GM18870 (cell line): ENCODE measurements around the gene SCAI.
"Not testable (repeated sequence)": the region's sequence is repeated elsewhere in the genome, so short reads cannot be mapped to it uniquely, and the experiment has no call there.

Experiments
- ATAC-seq: cut with Tn5 transposase; IDR thresholded peaks from one replicate; pipeline ENCODE4 v1.9.1; 2021; ENCODE audit warnings: moderate library complexity; ENCODE audit not compliant: unreplicated experiment

Gene SCAI

DNA sequence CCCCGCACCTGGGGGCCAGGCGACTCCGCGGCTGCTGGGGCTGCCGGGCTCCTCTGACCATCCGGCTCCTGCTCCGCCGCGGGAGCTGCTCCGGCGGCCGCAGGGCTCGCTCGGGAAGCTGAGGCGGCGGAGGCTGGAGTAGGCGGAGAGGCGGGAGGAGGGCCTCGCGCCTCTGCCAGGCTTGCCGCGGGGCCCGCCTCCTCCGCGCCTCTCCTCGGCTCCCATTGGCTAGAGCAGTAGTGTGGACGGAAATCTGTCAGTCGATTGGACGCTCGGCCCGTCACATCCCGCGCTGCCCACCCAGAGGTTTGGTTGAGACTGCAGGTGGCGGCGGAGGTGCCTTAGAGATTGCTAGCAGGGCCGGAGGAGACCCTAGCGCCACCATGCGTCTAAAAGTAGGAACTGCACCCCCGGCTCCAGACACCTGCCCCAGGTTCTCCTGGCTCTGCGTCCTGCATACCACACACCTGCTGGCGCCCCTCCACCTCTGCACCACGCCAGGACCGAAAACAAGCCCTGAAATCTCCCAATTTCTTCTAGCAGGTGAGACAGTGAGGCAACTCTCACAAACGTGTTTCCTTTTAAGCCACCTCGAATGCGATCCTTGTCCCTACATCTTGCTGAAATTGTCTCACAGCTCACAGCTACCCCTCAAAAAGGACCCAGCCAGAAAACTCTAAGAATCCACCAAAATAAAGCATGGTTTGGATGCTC is at the start of gene SCAI:
TSS of gene SCAI (minus strand) at position 152 of the 714 bp plus-strand sequence. CDS start at position 61, 91 bp downstream.
- peak; percentile 93 for ATAC-seq

DNA sequence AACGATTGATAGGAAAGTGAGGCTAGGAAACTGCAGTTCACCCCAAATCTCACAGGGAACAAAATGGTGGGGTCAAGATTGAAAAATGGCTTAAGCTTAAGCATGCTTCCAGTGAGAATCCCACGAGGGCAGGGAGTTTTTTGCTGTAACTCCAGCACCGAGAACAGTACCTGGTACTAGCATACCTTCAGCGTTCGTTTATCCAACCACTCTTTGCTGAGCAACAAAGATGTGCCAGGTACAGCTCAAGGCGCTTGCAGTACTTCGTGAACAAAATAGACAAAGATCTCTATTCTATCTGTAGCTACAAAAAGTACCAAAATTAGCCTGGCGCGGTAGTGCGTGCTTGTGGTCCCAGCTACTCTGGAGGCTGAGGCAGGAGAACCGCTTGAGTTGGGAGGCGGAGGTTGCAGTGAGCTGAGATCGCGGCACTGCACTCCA is 47.1 kb upstream of the SCAI start:
- no peak for ATAC-seq

DNA sequence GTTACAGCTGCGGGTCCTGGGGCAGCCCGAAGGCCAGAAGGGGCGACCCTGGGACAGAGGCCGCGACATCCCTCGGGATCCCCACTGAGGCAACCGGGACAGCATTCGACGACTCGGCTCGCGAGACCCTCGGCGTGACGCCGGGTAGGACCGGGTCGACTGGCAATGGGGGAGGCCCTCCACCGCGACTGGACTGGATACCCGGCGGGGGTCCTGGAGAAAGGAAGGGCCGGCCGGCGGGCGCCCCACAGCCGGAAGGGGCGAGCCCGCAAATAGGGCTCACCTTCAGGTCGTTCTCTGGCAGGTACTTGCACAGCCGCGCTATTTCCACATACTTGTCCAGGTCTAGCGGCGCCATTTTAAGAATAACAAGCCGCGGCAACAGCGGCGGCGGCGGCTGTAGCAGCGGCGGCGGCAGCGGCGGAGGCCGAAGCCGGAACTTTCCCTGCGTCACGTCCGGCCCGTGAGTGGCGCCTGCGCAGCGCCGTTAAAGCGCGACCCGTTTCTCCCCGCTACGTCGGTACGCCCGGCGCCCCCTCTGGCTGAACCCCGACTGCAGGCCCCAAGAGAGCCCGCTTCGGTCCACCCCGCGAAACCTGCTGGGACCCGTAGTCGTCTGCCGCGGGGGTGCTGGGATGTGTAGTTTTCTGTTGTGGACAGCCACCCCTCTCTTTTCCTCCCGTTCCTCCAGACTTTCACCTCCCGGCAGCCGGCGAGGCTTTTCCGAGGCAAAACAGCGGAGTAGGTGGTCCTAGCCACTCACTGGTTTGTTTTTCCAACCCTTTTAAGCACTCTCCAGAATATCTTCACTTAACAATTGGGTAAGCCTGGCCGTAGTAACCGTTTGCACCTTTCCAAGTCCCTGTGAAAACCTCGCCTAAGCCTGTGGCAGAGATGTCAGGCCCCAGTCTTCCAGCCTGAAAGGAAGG is 46.3 kb upstream of the SCAI start, which contains the start of gene PPP6C:
TSS of gene PPP6C (minus strand) at position 443 of the 929 bp plus-strand sequence. CDS start at position 358, 85 bp downstream.
- ATAC-seq = peak; percentile 84

- ATAC-seq = peak; percentile 15
Measured at GRCh38 chr9:125189011-125189360, 45.7 kb upstream of the SCAI start.

DNA sequence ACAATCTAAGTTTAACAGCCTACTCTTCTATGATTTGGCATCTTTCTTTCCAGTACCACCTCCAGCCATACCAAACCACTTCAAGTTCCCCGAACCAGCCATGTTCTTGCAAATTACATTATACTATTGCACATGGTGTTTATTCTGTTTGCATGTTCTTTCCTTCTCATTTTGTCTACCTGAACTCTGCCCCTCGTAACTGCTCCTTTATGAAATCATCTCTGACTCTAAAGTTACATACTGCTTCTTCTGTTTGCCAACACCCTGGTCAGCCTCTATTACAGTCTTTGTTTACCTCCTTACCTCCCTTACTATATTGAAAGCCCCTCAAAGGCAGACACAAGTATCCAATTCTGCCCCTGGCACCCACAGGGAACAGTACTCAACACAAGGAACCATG is 40.2 kb upstream of the SCAI start:
- no peak for ATAC-seq

DNA sequence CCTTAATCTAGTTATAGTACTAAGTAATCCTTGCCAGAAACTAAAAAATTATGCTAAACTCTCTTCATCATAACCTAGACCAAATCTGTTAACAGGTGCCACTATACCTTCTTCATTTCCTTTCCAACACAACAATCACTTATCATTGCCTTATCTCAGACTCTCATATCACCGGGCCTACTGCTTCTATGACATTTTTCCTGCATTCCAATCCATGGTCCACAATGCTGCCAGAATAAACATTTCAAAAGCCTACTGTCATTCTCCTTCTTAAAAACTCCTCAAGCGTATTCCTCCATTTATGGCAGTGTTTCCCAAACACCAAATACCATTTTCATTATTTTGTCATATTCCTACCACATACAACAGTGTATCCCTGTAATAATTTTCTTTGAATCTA is 39.7 kb upstream of the SCAI start:
- ATAC-seq = no peak

GRCh38 chr9:125181756-125182155 is 38.4 kb upstream of the SCAI start:
- not testable (repeated sequence) for ATAC-seq

- ATAC-seq = no peak
Measured at GRCh38 chr9:125180876-125181275, 37.5 kb upstream of the SCAI start.

GRCh38 chr9:125179776-125180175 is 36.4 kb upstream of the SCAI start:
- not testable (repeated sequence) for ATAC-seq

DNA sequence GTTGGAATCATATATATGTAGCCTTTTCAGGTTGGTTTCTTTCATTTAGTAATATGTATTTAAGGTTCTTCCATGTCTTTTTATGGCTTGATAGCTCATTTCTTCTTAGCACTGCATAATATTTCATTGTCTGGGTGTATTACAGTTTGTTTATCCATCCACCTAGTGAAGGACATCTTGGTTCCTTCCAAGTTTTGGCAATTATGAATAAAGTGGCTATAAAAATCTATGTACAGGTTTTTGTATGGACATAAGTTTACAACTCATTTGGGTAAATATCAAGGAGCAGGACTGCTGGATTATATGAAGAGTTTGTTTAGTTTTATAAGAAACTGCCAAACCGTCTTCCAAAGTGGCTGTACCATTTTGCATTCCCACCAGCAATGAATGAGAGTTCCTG is 34.6 kb upstream of the SCAI start:
- ATAC-seq = no peak

DNA sequence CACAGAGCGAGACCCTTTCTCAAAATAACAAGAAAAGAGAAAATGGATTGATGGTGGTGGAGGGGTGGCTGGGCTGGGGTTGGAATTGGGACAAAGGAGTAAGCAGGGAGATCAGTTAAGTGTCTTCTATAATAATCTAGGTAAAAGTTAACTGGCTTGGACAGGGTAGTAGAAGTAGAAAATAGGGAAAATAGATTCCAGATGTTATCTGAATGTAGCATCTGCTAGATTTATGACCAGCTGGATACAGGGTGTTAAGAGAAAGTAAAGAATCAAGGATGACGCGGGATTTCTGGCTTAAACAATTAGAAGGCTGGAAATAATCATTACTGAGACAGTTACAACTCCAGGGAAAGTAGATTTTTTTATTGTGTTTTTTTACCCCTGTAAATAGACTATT is 33.3 kb upstream of the SCAI start:
- no peak for ATAC-seq

DNA sequence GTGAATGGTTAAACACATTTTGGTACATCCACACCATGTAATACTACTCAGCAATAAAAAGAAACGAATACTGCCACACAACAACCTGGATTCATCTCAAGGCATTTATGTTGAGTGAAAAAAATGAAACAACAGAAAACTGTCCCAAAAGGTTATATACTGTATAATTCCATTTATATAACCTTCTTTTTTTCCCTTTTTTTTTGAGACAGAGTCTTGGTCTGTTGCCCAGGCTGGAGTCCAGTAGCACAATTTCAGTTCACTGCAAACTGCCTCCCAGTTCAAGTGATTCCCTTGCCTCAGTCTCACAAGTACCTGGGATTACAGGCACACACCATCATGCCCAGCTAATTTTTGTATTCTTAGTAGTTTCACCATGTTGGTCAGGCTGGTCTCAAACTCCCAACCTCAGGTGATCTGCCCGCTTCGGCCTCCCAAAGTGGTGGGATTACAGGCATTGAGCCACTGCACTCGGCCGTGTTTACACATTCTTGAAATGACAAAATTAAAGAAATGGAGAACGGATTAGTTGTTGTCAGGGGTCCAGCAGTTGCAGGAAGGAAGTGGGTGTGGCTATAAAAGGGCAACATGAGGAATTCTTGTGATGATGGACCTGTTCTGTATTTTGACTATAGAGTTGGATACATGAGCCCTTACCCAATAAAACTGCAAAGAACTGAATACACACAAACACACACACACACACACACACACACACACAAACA is 28.9 kb upstream of the SCAI start:
- no peak for ATAC-seq

GRCh38 chr9:125169895-125170294 is 26.6 kb upstream of the SCAI start:
- ATAC-seq = no peak

DNA sequence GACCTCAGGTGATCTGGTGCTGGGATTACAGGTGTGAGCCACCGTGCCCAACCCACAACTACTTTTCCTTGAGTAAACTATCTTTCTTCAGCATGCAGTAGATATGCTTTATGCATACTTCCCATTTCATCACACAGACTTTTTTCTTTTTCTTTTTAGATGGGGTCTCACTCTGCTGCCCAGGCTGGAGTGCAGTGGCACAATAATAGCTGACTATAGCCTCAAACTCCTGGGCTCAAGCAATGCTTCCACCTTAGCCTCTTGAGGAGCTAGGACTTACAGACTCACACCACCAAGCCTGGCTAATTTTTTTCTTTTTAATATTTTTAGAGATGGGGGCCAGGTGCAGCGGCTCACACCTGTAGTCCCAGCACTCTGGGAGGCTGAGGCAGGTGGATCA is 23.4 kb upstream of the SCAI start:
- ATAC-seq = no peak

DNA sequence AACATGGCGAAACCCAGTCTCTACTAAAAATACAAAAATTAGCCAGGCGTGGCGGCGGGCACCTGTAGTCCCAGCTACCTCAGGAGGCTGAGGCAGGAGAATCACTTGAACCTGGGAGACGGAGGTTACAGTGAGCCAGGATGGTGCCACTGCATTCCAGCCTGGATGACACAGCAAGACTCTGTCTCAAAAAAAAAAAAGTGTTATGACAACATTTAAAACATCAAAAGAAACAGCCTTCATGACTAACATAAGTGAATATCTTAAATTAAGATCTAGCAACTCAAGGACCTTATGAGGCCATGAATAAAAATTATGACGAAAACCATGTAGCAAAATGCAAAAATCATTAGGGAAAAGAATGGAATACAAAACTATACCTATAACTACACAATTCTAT is 19.6 kb upstream of the SCAI start:
- not testable (repeated sequence) for ATAC-seq

DNA sequence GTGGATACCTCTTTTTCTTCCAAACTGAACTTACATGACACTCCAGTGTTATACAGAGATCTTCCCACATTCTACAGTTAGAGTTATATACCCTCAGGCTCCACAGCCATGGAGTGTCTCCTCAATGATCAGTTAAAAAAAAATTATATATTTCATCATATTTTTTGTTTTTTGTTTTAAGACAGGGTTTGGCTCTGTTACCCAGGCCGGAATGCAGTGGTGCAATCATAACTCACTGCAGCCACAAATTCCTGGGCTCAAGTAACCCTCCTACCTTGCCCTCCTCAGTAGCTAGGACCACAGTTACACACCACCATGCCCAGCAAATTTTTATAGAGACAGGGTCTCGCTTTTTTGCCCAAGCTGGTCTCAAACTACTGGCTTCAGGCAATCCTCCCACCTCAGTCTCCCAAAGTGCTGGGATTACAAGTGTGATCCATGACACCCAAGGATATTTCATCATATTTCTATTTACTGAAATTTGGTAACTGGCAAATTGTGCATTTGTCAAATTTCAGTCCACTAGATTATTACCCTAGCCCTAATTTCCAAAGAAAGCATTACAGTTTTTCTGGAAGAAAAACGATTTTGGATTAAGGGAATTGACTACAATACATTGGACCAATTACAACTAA is 18.1 kb upstream of the SCAI start:
- ATAC-seq = no peak

- ATAC-seq = no peak
Measured at GRCh38 chr9:125160750-125161149, 17.4 kb upstream of the SCAI start.

GRCh38 chr9:125156551-125156950 is 13.2 kb upstream of the SCAI start:
- no peak for ATAC-seq

- ATAC-seq = no peak
Measured at GRCh38 chr9:125153712-125154367, 10.5 kb upstream of the SCAI start.

- ATAC-seq = no peak
Measured at GRCh38 chr9:125151730-125152129, 8.4 kb upstream of the SCAI start.
